Breast epithelium (tissue), 3 donors: ENCODE measurements around the gene FAF1.

Experiments
- POLR2A ChIP-seq: fragments of 450-650 bp; IDR thresholded peaks from one replicate; pipeline ENCODE4 v1.6.1; 2016; ENCODE audit warnings: antibody characterized with exemption, mild to moderate bottlenecking, moderate library complexity
- POLR2AphosphoS5 ChIP-seq, 3 donors: sonication (generic); formaldehyde crosslinking; IDR thresholded peaks; one replicate each; pipeline ENCODE4 v1.6.1; 2017; ENCODE audit warnings: antibody characterized with exemption in 3 of 3
- TF ChIP-seq, protein P1 (sequence below), 3 donors: fragments of 450-650 bp; IDR thresholded peaks; one replicate each; pipeline ENCODE4 v1.5.1; 2016 to 2017; ENCODE audit warnings: antibody characterized with exemption in 3 of 3, mild to moderate bottlenecking in 3 of 3, moderate library complexity in 3 of 3

DNA sequence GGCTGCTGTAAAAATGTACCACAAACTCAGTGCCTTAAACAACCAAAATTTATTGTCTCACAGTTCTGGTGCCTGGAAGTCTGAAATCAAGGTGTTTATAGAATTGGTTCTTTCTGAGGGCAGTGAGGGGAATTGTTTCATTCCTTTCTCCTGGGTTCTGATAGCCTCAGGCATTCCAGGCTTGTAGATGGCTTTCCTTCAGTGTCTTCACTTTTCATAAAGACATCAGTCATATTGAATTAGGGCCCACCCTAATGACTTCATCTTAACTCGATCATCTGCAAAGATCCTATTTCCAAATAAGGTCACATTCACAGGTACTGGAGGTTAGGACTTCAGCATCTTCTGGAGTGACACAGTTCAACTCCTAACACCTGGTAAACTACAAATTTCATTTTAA, 25.0 kb upstream of the FAF1 start:
- TF ChIP-seq, protein P1, sequence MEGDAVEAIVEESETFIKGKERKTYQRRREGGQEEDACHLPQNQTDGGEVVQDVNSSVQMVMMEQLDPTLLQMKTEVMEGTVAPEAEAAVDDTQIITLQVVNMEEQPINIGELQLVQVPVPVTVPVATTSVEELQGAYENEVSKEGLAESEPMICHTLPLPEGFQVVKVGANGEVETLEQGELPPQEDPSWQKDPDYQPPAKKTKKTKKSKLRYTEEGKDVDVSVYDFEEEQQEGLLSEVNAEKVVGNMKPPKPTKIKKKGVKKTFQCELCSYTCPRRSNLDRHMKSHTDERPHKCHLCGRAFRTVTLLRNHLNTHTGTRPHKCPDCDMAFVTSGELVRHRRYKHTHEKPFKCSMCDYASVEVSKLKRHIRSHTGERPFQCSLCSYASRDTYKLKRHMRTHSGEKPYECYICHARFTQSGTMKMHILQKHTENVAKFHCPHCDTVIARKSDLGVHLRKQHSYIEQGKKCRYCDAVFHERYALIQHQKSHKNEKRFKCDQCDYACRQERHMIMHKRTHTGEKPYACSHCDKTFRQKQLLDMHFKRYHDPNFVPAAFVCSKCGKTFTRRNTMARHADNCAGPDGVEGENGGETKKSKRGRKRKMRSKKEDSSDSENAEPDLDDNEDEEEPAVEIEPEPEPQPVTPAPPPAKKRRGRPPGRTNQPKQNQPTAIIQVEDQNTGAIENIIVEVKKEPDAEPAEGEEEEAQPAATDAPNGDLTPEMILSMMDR (IDR thresholded peaks at IDR 0.05) = no peak
- TF ChIP-seq POLR2AphosphoS5 (IDR thresholded peaks at IDR 0.05) (no peak), POLR2A (no peak)
